SU-DHL-6 (cell line): Measurements from ENCODE around the gene HTR3C.

Experiments
- H2AFZ ChIP-seq: fragments of 200-600 bp; sonication (generic); 2 replicates; pipeline ENCODE4 v1.6.1; 2014; ENCODE audit warnings: low read depth, mild to moderate bottlenecking, moderate library complexity, mixed read lengths, antibody characterized with exemption, low read length; ENCODE audit not compliant: severe bottlenecking
- H3F3A ChIP-seq: fragments of 200-600 bp; shearing (Covaris generic); 2 replicates; pipeline ENCODE4 v1.6.0; 2016; ENCODE audit warnings: antibody characterized with exemption, mild to moderate bottlenecking; ENCODE audit not compliant: insufficient read depth
- H3K27ac ChIP-seq: fragments of 200-600 bp; sonication (generic); 2 replicates; pipeline ENCODE4 v1.5.1; 2016; ENCODE audit warnings: low read depth, mild to moderate bottlenecking, low read length, moderate library complexity, mixed read lengths
- H3K27me3 ChIP-seq: fragments of 200-600 bp; sonication (generic), shearing (Covaris generic); 2 replicates; pipeline ENCODE4 v1.6.0; 2014; ENCODE audit warnings: mild to moderate bottlenecking, low read length
- H3K36me3 ChIP-seq: fragments of 200-600 bp; sonication (generic); 2 replicates; pipeline ENCODE4 v1.6.1; 2014; ENCODE audit warnings: mild to moderate bottlenecking, low read length, mixed read lengths
- H3K4me2 ChIP-seq: fragments of 300-600, 200-600 bp; shearing (Covaris generic), sonication (generic); 2 replicates; pipeline ENCODE4 v1.6.0; 2014; ENCODE audit warnings: low read length, low read depth, mild to moderate bottlenecking; ENCODE audit not compliant: poor library complexity, severe bottlenecking
- H3K4me3 ChIP-seq: fragments of 200-600 bp; sonication (generic); 2 replicates; pipeline ENCODE4 v1.5.1; 2014; ENCODE audit warnings: antibody characterized with exemption, low read length, mild to moderate bottlenecking, mixed read lengths; ENCODE audit not compliant: insufficient read depth, poor library complexity, severe bottlenecking
- H3K79me2 ChIP-seq: fragments of 200-600 bp; sonication (generic); 2 replicates; pipeline ENCODE4 v1.6.1; 2014; ENCODE audit warnings: mild to moderate bottlenecking, low read length, moderate library complexity; ENCODE audit not compliant: insufficient read depth
- H3K9ac ChIP-seq: fragments of 200-600 bp; sonication (generic); 2 replicates; pipeline ENCODE4 v1.7.0; 2014; ENCODE audit warnings: mild to moderate bottlenecking, low read length
- H3K9me2 ChIP-seq: fragments of 200-600 bp; sonication (generic); replicated peaks from 2 replicates; pipeline ENCODE4 v1.6.1; 2014; ENCODE audit warnings: low read length; ENCODE audit not compliant: insufficient read depth
- H3K9me3 ChIP-seq: fragments of 200-600 bp; sonication (generic); 2 replicates; pipeline ENCODE4 v1.6.1; 2014; ENCODE audit warnings: low read length, mixed read lengths; ENCODE audit not compliant: insufficient read depth
- H4K20me1 ChIP-seq: fragments of 200-600 bp; sonication (generic); 2 replicates; pipeline ENCODE4 v1.6.1; 2014; ENCODE audit warnings: low read depth, mild to moderate bottlenecking, antibody characterized with exemption, low read length, moderate library complexity, mixed read lengths
- CTCF ChIP-seq: fragments of 200-600 bp; sonication (generic); IDR thresholded peaks from one replicate; pipeline ENCODE4 v1.5.1; 2017; ENCODE audit warnings: antibody characterized with exemption, mild to moderate bottlenecking, low read length, moderate library complexity; ENCODE audit not compliant: insufficient read depth, poor library complexity, severe bottlenecking
- EZH2phosphoT487 ChIP-seq: fragments of 200-600 bp; sonication (generic), shearing (Covaris generic); conservative IDR thresholded peaks from 2 replicates; pipeline ENCODE4 v1.6.1; 2018; ENCODE audit warnings: mild to moderate bottlenecking, antibody characterized with exemption, low read length, moderate library complexity, mixed read lengths

The HTR3C gene

GRCh38 chr3:184062637-184063036, 9.8 kb downstream of the HTR3C start:
- H3K79me2 ChIP-seq: no peaks in the 10 kb centered on the region
- H3K9me3 ChIP-seq: no peaks in the 10 kb centered on the region
- H3K4me2 ChIP-seq: no peak overlapping the region
- H3F3A ChIP-seq: no peaks in the 10 kb centered on the region
- H3K36me3 ChIP-seq: no peaks in the 10 kb centered on the region
- no peaks in the 10 kb centered on the region for H3K27me3 ChIP-seq
- TF ChIP-seq CTCF: no peak
- TF ChIP-seq EZH2phosphoT487: no peak
- no peaks in the 10 kb centered on the region for H4K20me1 ChIP-seq
- H3K27ac ChIP-seq: no peak overlapping the region
- no peaks in the 10 kb centered on the region for H3K9me2 ChIP-seq
- H3K9ac ChIP-seq: no peak overlapping the region
- H2AFZ ChIP-seq: no peak overlapping the region
- H3K4me3 ChIP-seq: no peak overlapping the region

- H3K27me3 ChIP-seq: no peaks in the 10 kb centered on the region; the same call in 1 of the 2 replicates
- H3K4me2 ChIP-seq: no peak overlapping the region
- H3K9me2 ChIP-seq: no peaks in the 10 kb centered on the region
- H2AFZ ChIP-seq: no peak overlapping the region
- no peak overlapping the region for H3K27ac ChIP-seq
- H3K9ac ChIP-seq: no peak overlapping the region
- no peak overlapping the region for H3K4me3 ChIP-seq
- no peaks in the 10 kb centered on the region for H3F3A ChIP-seq
- no peaks in the 10 kb centered on the region for H3K79me2 ChIP-seq
- no peaks in the 10 kb centered on the region for H4K20me1 ChIP-seq
- TF ChIP-seq EZH2phosphoT487: no peak
- TF ChIP-seq CTCF: no peak
- no peaks in the 10 kb centered on the region; the same call in 1 of the 2 replicates for H3K36me3 ChIP-seq
- H3K9me3 ChIP-seq: peaks cover 10% of the 10 kb centered on the region; the same call in 1 of the 2 replicates
These were observed 13.4 kb downstream of the HTR3C start for GRCh38 chr3:184066211-184066610.

- H3K9ac ChIP-seq: no peak overlapping the region
- H2AFZ ChIP-seq: no peak overlapping the region
These were observed 14.8 kb downstream of the HTR3C start for GRCh38 chr3:184067573-184068055.

More at GRCh38 chr3:184067573-184068055, 14.8 kb downstream of the HTR3C start:
- no peaks in the 10 kb centered on the region for H4K20me1 ChIP-seq
- no peak overlapping the region for H3K4me2 ChIP-seq
- H3K9me3 ChIP-seq: peaks cover 10% of the 10 kb centered on the region; the same call in 1 of the 2 replicates
- H3K36me3 ChIP-seq: no peaks in the 10 kb centered on the region; the same call in 1 of the 2 replicates
- TF ChIP-seq CTCF (no peak), EZH2phosphoT487 (no peak)
- H3F3A ChIP-seq: no peaks in the 10 kb centered on the region
- no peaks in the 10 kb centered on the region for H3K79me2 ChIP-seq
- no peaks in the 10 kb centered on the region; the same call in 1 of the 2 replicates for H3K27me3 ChIP-seq
- no peak overlapping the region for H3K27ac ChIP-seq
- H3K4me3 ChIP-seq: no peak overlapping the region
- no peaks in the 10 kb centered on the region for H3K9me2 ChIP-seq
